Lung (tissue), 12 donors: ENCODE data around the gene C19orf12. TPM values are rescaled to one million over a fixed set of nuclear protein-coding genes. Genes with fewer than 3 reads are reported as not detected.

Source experiments
- ATAC-seq: fragments of 200-7000 bp; cut with Tn5 transposase; one replicate; pipeline ENCODE4 v1.9.1; 2020; ENCODE audit warnings: moderate number of reproducible peaks; ENCODE audit not compliant: insufficient read depth, low FRiP score
- DNase-seq, 3 donors: peaks; one replicate each; pipeline ENCODE4 v3.0.0-alpha.2; 2013 to 2017
- H3K27ac ChIP-seq, 2 donors: one replicate each; pipeline ENCODE4 v1.5.1; 2013; ENCODE audit warnings: mild to moderate bottlenecking in 2 of 2, moderate library complexity in 2 of 2, control low read depth in 1 of 2, inconsistent platforms in 1 of 2, low read depth in 1 of 2, low read length in 1 of 2
- H3K27me3 ChIP-seq, 3 donors: one replicate each; pipeline ENCODE4 v1.5.1; 2013; ENCODE audit warnings: low read length in 2 of 3; ENCODE audit not compliant: control insufficient read depth in 3 of 3, insufficient read depth in 3 of 3
- H3K36me3 ChIP-seq, 4 donors: one replicate each; pipeline ENCODE4 v1.5.1; 2013; ENCODE audit warnings: low read length in 4 of 4, mild to moderate bottlenecking in 1 of 4, moderate library complexity in 1 of 4; ENCODE audit not compliant: control insufficient read depth in 4 of 4, insufficient read depth in 4 of 4
- H3K4me1 ChIP-seq, 5 donors: one replicate each; pipeline ENCODE4 v1.5.1; 2013; ENCODE audit warnings: low read length in 5 of 5, mild to moderate bottlenecking in 2 of 5, moderate library complexity in 1 of 5; ENCODE audit not compliant: control insufficient read depth in 5 of 5, insufficient read depth in 5 of 5
- H3K4me3 ChIP-seq: one replicate; pipeline ENCODE4 v1.5.1; 2013; ENCODE audit warnings: mild to moderate bottlenecking, control low read depth, moderate library complexity
- H3K9ac ChIP-seq, 2 donors: one replicate each; pipeline ENCODE4 v1.5.1; 2013; ENCODE audit warnings: low read length in 2 of 2, control low read depth in 1 of 2; ENCODE audit not compliant: insufficient read depth in 1 of 2
- H3K9me3 ChIP-seq, 4 donors: one replicate each; pipeline ENCODE4 v1.5.1; 2013; ENCODE audit warnings: low read length in 3 of 4, mild to moderate bottlenecking in 1 of 4, moderate library complexity in 1 of 4; ENCODE audit not compliant: control insufficient read depth in 4 of 4, insufficient read depth in 3 of 4
- CTCF ChIP-seq: IDR thresholded peaks from 2 replicates; pipeline ENCODE4 v1.5.1; 2012; ENCODE audit warnings: mild to moderate bottlenecking; ENCODE audit errors: control extremely low read depth, extremely low read depth
- WGBS, 2 donors: extraction: QIAGEN DNeasy Blood & Tissue Kit; methylation state at CpG; one replicate each; pipeline ENCODE4 v1.1.7; 2013; 5-methylcytosine and 5-hydroxymethylcytosine counted together
- polyA plus RNA-seq, 2 donors: library from polyadenylated mRNA; stranded (reverse); fragments of 200-250 nt; gene quantifications; one replicate each; pipeline ENCODE4 v1.2.1, GENCODE V29; 2013
- total RNA-seq, 2 donors: library from RNA; depleted of rRNA in 1 of 2; stranded (reverse); fragments of >200 nt in 1 of 2; gene quantifications; one replicate each; pipeline ENCODE4 v1.2.1, GENCODE V29; 2014 to 2021
- donor health status: control.
- donor health status: control.
- donor health status: Bipolar disorder and iron deficiency.
- donor health status: healthy.
- donor health status: DM: yes; HTN: yes; CAD: no.

The C19orf12 gene
- total and polyA plus RNA-seq, 4 donors, result 11.4 to 26.0 (median 17.7) TPM

- DNase-seq (no peak), ATAC-seq (no peak)
- no peaks in the 10 kb centered on the region for H3K9me3 ChIP-seq
- H3K4me1 ChIP-seq, result no peaks in the 10 kb centered on the region
- no peak overlapping the region for H3K4me3 ChIP-seq
- no peak for TF ChIP-seq CTCF
- H3K27me3 ChIP-seq, result peaks cover 0 to 3% (median 0%) of the 10 kb centered on the region in 3 donors
- H3K9ac ChIP-seq, result no peak overlapping the region
- WGBS, 2 donors, result 85 to 89% methylated on average over 7 of the region's 7 CpGs
- H3K36me3 ChIP-seq, result no peaks in the 10 kb centered on the region
- no peak overlapping the region for H3K27ac ChIP-seq
Observed at GRCh38 chr19:29651622-29652394, 63.3 kb downstream of the C19orf12 start.

- ATAC-seq, result no peak
- H3K27ac ChIP-seq, result no peak overlapping the region
- peaks cover 0 to 3% (median 0%) of the 10 kb centered on the region in 3 donors for H3K27me3 ChIP-seq
- no peak overlapping the region for H3K4me3 ChIP-seq
- H3K9me3 ChIP-seq, result no peaks in the 10 kb centered on the region
- no peaks in the 10 kb centered on the region for H3K36me3 ChIP-seq
- peaks cover 0 to 2% (median 0%) of the 10 kb centered on the region in 5 donors for H3K4me1 ChIP-seq
- peak; percentile 51 to 58 (median 52) for DNase-seq
- no peak overlapping the region for H3K9ac ChIP-seq
- no peak for TF ChIP-seq CTCF
- WGBS, 2 donors, result 55 to 71% methylated on average over 7 of the region's 7 CpGs
Observed at GRCh38 chr19:29650772-29651387, 64.2 kb downstream of the C19orf12 start.

Other genes with a start within 250 kb of the C19orf12 start
- gene VSTM2B, start 189.3 kb downstream of the C19orf12 start, total RNA-seq, result not detected
- gene VSTM2B, start 189.3 kb downstream of the C19orf12 start, polyA plus RNA-seq, result not detected
- 10 to 100 TPM; 46.6 to 68.5 TPM for gene POP4, start 109.0 kb downstream of the C19orf12 start, total RNA-seq
- 10 to 100 TPM; 56.0 to 82.5 TPM for gene POP4, start 109.0 kb downstream of the C19orf12 start, polyA plus RNA-seq
- 10 to 100 TPM in 1 of 2 donors, 1 to 10 TPM in 1; 5.7 to 13.2 TPM for gene PLEKHF1, start 49.8 kb downstream of the C19orf12 start, total RNA-seq
- gene PLEKHF1, start 49.8 kb downstream of the C19orf12 start, polyA plus RNA-seq, result 10 to 100 TPM in 1 of 2 donors, 1 to 10 TPM in 1; 8.9 to 11.9 TPM
- 1 to 10 TPM in 1 of 2 donors, under 1 TPM in 1; 0.97 to 1.9 TPM for gene CCNE1, start 96.7 kb upstream of the C19orf12 start, total RNA-seq
- 1 to 10 TPM; 1.2 to 1.7 TPM for gene CCNE1, start 96.7 kb upstream of the C19orf12 start, polyA plus RNA-seq
- gene URI1, start 227.0 kb upstream of the C19orf12 start, total RNA-seq, result 10 to 100 TPM; 39.9 to 60.8 TPM
- gene URI1, start 227.0 kb upstream of the C19orf12 start, polyA plus RNA-seq, result 10 to 100 TPM; 21.5 to 25.1 TPM